HuH-7 (cell line): ENCODE measurements around the gene CCL7.

ENCODE experiments used
- DNase-seq: peaks from one replicate; pipeline ENCODE4 v3.0.0; 2011; ENCODE audit warnings: low spot score

The CCL7 gene

DNA sequence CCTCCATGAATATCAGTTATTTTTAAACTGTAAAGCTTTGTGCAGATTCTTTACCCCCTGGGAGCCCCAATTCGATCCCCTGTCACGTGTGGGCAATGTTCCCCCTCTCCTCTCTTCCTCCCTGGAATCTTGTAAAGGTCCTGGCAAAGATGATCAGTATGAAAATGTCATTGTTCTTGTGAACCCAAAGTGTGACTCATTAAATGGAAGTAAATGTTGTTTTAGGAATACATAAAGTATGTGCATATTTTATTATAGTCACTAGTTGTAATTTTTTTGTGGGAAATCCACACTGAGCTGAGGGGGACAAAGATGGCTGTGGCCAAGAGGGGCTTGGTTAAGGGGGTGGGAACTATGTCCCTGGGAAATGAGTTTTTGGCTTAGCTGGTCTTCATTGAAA lies 17.9 kb downstream of the CCL7 start:
- no peak for DNase-seq

GRCh38 chr17:34290586-34290985 lies 20.6 kb downstream of the CCL7 start:
- DNase-seq, result no peak

DNA sequence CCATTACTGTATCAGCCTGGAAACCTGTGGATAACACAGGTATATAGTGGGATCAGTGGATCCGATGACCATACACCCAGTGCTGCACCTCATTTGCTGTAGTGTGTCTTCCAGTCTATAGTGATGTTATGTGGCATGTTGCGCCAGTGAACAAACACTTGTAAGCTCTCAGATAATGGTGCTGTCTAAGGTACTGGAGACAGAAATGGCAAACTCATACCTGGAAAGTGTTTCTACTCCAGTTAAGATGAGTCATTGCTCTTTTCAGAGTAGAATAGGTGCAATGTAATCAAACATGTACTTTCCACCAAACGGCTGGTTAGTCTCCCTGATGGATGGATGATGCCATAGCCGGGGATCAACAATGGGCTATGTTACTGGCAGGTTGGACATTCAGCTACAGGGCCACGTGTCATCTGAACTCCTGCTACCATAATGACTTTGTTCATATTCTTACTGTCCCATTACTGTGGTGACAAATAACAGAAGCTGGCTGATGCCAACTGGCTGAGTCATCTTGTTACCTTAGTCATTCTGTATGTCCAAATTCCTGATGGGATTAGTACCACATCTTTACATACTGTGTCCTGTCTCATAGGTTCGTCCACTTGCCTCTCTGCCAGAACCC lies 21.8 kb downstream of the CCL7 start:
- no peak for DNase-seq

DNA sequence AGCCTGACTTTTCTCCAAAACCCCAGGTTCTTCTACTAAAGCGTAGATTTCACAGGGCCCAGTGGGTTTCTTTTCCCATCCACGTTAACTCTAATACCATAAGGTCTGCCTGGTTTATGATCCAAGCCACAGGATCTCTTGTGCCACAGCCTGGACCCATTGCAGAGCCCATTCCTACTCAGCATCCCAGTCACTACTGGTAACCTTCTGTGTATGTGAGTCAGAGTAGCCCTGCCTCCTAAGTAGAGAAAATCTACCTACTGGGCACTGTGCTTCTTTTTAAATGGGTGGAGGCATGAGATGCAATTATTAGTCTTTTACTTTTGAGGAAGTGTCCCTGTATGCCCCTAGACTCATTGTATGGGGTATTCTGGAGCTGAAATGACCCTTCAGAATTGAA lies 29.0 kb downstream of the CCL7 start:
- DNase-seq, result no peak

DNA sequence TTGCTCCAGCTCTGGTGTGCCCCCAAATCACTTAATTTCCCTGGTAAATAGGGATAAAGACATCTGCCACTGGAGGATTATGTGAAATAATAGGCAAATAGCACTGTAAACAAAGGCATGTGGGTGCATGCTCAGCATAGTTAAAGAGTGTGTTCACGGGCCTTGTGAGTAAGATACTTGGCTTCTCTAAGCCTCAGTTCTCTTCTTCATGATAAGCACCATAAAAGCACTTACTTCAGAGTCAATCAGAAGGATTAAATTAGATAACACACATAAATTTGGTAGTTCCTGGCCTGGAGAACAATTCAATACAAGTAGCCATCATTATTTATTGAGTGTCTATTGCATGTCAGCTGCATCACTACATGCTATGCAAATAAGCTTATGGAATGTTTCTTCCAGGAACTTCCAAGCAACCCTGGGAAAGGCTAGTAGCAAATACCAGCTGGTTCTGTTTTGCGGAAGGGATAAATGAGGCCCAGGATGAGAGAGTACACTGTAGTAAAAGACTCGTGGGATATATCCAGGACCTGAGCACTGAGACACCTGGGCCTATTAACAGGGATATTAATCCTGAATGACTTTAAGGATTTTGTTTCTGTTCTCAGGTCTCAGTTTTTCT lies 30.0 kb downstream of the CCL7 start:
- no peak for DNase-seq

GRCh38 chr17:34300652-34301370 lies 30.8 kb downstream of the CCL7 start:
- no peak for DNase-seq

- no peak for DNase-seq
These were observed 32.0 kb downstream of the CCL7 start for GRCh38 chr17:34301986-34302385.

DNA sequence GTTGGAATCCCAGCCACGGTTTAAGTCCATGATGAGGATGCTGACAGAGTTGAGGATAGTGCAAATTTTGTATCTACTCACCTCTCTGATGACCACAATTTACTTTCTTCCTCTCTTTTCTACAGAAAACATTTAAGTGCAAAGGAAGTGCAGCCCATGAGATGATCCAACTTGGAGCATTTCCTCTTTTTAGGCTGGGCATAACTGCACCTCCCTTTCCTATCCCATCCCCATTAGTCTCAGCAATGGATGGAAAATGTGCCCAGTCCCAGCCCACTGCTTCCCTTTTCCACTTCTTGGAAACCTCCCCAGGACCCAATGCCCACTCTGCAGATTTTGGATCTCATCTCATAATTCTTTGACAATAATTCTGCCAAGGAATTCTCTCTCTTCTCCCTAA lies 32.6 kb downstream of the CCL7 start:
- no peak for DNase-seq

GRCh38 chr17:34303606-34304005 lies 33.6 kb downstream of the CCL7 start:
- DNase-seq, result no peak

- no peak for DNase-seq
These were observed 35.0 kb downstream of the CCL7 start for GRCh38 chr17:34305061-34305460.

DNA sequence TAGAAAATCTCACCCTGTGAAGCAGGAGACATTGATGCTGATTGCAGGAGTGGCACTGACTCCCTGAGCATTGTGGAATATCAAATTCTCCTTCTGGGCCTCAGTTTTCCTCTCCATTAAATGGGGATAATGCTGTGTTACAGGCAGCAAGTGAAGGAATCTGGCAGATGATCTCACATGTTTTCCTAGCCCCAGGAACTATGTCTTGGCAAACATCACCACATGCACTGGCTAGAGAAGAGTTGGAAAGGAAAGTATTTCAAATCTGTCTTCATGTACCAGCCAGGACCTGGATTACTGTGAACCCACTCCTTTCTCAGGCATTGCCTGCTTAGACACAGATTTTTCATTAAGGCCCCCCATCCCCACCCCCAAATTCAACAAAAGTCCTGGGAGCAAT lies 35.6 kb downstream of the CCL7 start:
- no peak for DNase-seq

DNA sequence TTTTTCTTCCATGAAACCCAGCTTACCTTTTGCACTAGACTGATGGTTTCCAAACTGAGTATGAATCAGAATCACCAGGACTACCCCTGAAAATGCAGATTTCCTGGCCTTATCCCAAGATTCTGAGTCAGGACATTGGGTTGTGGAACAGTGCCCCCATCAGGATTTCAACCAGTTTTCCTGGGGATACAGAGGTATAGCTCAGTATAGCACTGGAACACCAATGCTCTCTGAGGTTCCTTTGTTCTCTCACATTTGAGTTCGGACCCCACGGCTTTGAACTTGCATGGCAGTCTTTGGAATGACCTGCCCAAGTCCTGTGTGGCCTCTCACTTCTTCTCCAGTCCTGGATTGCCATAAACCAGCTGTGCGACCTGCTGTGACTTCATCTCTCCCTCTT lies 36.4 kb downstream of the CCL7 start:
- no peak for DNase-seq

GRCh38 chr17:34307110-34307509 lies 37.1 kb downstream of the CCL7 start:
- DNase-seq, result no peak

- no peak for DNase-seq
These were observed 38.4 kb downstream of the CCL7 start for GRCh38 chr17:34308371-34308770.

DNA sequence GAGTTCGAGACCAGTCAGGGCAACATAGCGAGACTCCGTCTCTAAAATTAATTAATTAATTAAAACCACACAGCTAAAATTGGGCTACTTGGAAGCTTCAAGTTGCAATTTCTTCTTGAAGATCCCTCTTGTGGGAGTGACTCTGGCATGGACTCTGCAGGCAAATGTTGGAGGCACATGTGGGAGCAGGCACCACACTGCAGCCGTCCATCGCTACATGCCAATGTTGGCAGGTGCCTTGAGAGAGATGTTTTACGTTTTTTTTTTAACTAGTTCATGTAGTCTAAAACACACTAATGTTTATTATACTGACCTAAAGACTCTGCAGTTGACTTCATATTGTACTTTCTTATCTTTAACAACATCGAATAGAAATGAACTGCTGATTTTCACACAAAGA lies 41.3 kb downstream of the CCL7 start:
- DNase-seq, result no peak

- DNase-seq, result no peak
These were observed 42.1 kb downstream of the CCL7 start for GRCh38 chr17:34312080-34312479.

- no peak for DNase-seq
These were observed 43.1 kb downstream of the CCL7 start for GRCh38 chr17:34313164-34313563.

- DNase-seq, result no peak
These were observed 44.3 kb downstream of the CCL7 start for GRCh38 chr17:34314279-34314678.

GRCh38 chr17:34318474-34318873 lies 48.5 kb downstream of the CCL7 start:
- no peak for DNase-seq

DNA sequence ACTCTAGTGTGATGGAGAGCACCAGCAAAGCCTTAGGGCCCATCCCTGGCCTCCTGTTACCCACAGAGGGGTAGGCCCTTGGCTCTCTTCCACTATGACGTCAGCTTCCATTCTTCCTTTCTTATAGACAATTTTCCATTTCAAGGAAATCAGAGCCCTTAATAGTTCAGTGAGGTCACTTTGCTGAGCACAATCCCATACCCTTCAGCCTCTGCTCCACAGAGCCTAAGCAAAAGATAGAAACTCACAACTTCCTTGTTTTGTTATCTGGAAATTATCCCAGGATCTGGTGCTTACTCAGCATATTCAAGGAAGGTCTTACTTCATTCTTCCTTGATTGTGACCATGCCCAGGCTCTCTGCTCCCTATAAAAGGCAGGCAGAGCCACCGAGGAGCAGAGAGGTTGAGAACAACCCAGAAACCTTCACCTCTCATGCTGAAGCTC lies 49.0 kb downstream of the CCL7 start, which contains the start of gene CCL8:
Gene CCL8, plus strand, starts transcription at position 397 of the 445 bp plus-strand sequence. CDS start 67 bp downstream, outside the sequence.
- no peak for DNase-seq
